GM19351 (cell line): ENCODE data around the gene COX7B2.

ENCODE experiments used
- ATAC-seq: cut with Tn5 transposase; IDR thresholded peaks from one replicate; pipeline ENCODE4 v1.9.1; 2021; ENCODE audit warnings: mild to moderate bottlenecking, moderate library complexity; ENCODE audit not compliant: unreplicated experiment

Gene COX7B2

GRCh38 chr4:46730075-46730474 lies 179.0 kb downstream of the COX7B2 start:
- no peak for ATAC-seq

GRCh38 chr4:46720055-46720454 lies 189.0 kb downstream of the COX7B2 start:
- no peak for ATAC-seq

- no peak for ATAC-seq
These were observed 191.1 kb downstream of the COX7B2 start for GRCh38 chr4:46717950-46718349.

GRCh38 chr4:46715468-46715867 lies 193.6 kb downstream of the COX7B2 start:
- ATAC-seq, result no peak

- no peak for ATAC-seq
These were observed 210.2 kb downstream of the COX7B2 start for GRCh38 chr4:46698891-46699290.
